CD4-positive, alpha-beta T cell treated with Interleukin-21 for 1 hour (primary cell): ENCODE data around the gene PTPRD.
"Not testable (repeated sequence)": the region's sequence is repeated elsewhere in the genome, so short reads cannot be mapped to it uniquely, and the experiment has no call there.

Source experiments
- DNase-seq: peaks from one replicate; pipeline ENCODE4 v3.0.0-alpha.2; 2020

Gene PTPRD

DNA sequence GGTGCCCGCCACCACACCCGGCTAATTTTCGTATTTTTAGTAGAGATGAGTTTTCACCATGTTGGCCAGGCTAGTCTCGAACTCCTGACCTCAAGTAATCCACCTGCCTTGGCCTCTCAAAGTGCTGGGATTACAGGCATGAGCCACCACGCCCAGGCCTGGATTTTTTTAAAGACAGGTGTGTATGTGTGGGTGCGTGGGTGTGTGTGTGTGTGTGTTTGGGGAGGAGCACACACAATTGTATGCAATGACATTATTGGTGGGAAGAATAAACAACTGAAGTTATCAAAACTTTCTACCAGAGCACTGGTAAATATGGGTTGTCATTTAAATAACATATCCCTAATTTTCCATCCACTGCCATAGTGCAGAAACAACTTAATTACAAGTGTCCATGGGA, 1915.2 kb downstream of the PTPRD start:
- DNase-seq: not testable (repeated sequence)

DNA sequence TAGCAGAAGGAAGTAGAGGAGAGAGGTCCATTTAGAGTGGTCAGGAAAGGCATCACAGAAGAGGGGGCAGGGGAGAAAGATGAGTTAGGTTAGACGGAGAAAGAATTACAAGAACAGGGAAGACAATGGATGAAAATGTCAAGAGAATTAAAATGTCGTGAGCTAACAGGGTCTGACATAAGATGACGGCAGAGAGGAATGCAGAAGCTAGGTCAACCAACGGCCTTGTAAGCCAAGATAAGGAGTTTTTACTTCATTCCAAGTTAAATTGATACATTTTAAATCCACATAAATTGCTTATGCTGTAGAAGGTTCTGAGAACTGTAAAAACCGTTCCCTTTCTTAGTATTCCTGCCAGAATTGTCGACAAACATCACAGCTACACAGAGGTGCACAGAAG, 1916.3 kb downstream of the PTPRD start:
- DNase-seq: no peak

DNA sequence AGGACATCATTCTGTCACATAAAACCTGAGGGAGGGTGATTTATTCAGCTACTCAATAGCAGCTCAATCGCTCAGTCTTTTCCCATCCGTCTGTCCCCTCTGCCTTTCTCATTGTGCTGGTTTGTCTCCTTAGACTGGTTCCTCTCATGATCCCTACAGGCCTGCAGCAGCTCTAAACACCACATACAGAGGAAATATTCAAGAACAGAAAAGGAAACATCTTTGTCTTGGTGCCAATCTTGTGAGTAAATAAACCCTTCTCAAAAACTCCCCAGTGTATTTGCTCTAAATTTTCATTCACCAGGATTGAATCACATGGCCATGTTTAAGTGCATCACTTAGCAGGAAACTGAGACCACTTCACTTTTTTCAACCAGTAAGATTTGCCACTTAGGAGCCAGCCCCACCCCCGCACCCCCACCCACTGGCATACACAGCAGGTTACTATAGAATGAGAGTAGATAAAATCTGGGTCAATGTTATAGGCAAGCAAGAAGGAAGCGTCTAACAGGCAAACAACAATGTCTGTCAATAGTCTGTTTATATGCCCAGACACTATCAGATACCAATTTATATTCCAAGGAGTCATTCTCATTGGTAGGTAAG, 1917.7 kb downstream of the PTPRD start:
- no peak for DNase-seq

DNA sequence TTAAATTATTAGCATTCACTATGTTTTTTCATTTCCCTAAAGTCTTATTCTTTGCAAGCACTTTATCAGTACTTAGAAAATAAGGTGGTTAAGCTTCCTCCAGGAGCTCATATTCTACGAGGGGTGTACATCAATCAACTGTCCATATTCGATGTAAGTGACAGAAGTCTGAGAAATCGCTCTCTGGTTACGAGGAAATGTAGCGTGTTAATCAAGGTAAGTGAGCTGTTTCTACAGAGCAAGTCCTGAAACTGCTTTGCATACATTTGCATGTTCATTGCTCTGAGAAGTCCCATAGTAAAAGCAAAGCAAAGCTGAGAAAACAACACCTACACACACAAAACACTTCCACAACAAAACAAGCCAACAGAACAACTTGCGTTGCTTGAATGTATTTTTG, 1919.3 kb downstream of the PTPRD start:
- no peak for DNase-seq

DNA sequence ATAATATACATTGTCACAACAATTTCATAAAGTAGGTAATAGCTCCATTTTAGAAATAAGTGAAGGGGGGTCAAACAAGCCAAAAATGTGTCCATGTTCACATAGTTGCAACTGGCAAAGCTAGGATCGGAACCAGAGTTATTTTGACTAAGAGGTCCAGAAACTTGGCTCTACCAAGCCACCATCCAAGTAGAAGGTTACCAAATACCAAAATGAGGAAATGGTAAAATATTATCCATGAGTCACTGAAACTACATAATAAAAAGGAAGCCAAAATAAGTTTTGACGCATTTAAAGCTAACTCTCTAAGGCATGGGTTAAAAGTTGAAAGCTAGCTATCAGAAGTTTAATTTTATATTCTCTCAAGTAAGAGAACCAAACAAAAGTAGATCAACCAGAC, 1926.3 kb downstream of the PTPRD start:
- no peak for DNase-seq

DNA sequence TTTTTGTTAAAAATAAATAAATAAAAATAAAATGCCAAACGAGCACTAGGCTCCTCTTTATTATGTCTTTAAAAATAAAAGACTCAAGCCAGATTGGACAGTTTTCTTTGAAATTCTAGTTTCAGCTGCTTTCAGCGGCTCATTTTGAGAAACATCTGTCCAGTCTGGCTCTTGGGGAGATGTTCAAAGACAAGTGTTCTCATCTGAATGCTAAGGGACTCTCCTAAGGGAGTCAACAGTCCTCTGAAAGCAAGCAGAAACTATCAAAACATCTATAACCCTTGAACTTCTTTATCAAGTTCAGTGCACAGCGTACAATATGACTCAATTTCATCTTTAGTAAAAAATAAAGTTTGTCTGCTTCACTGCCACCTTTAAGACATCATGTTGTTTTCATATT, 1927.0 kb downstream of the PTPRD start:
- no peak for DNase-seq

DNA sequence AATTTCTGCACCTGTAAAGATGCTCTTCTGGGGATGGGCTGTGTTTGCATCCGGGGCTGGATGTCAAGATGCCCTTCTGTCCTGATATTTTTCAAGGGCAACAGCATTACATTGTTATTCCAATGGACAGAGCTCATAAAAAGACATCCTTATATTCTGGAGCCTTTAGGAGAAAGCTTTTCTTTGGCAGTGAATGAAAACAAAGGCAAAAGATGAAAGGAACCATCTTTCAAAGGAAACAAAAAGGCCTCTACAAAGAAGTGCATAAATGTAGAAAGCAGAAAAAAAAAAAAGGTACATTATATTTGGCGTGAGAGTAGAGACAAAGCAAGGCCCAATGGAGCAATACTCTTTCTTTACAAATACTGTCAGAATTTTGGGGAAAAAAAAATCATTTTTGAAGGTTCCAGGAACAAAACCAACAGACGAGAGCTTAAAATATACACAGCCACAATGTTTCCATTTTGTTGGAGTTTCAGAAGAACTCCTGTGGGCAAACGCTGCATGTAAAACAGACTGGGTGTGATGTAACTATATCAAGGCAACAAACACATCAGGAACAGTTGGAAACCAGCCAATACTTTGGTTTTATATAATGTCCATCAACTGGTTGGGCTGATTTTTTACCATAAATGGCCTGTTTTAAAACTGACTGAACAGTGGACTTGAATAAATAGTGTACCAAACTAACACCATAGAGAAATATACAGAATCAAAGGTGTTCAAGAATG, 1927.7 kb downstream of the PTPRD start:
- DNase-seq: no peak

DNA sequence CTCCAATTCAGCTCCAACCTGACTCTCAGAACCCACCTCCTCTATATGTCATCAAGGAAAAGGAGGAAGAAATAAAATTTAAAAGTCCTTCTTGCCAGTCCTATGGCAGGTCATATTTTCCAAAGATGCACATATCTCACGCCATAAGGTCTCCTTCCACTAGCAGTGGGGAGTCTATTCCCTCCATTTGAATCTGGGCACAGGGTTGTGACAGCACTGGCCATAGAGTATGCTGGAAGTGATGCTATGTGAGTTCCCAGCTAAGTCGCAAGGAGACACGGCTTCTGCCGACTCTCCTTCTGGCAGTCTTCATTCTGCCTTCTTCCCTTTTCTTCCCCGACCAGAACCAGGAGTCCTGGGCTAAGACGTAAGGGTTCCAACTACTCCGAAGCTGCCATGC, 1929.3 kb downstream of the PTPRD start:
- no peak for DNase-seq

DNA sequence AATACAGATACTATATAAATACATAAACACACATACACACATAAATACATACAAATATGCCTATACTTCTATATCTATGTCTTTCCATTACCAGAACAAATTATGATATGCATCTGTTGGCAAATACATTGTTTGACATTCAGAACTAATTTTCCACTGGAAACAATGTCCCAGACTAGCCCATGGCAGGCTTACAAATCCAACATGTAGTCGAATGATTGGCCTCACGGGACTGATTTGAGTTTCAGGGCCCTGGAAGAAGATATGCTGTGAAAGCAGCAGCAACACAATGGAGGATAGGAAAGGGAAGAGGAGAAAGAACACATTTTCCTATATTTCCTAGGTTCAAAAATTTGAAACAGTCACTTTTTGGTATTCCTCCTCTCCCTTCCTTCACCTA, 1932.1 kb downstream of the PTPRD start:
- no peak for DNase-seq

DNA sequence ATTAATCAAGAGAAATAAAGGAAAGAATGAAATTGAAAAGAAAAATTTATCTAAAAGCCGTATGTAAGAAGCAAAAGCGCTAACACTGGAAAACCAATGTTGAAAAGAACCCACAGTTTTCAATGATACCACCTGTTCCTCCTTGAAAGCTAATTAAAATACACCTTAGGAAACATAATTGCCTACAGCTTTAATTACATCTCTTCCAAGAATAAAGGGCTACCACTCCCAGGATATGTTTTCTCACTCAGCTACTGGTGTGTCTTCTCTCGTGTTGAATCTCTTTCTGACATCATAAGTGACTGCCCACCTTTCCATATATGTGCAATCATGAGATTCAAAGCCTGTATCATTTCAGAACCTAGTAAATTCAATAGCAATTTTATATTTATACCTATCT, 1932.6 kb downstream of the PTPRD start:
- DNase-seq: no peak

DNA sequence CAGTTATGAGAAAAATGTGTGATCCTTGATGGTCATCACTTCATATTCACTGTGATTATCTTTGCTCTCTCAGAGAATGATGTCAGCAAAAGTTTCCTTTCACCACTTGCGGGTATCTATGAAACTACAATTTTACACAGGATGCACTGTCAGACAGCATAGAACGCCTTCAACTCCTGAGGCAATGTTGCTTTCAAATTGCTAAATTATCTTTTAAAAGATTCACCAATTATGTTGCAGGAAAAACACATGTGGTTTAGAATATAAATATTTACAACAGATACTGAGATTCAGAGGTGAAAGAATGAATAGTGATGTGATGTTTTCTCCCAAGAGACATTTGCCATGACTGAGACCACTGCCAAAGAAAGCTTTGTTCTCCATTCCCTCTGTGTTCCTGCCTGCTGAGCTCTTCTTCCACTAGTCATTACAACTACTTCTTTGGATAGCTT, 1933.4 kb downstream of the PTPRD start:
- DNase-seq: no peak

DNA sequence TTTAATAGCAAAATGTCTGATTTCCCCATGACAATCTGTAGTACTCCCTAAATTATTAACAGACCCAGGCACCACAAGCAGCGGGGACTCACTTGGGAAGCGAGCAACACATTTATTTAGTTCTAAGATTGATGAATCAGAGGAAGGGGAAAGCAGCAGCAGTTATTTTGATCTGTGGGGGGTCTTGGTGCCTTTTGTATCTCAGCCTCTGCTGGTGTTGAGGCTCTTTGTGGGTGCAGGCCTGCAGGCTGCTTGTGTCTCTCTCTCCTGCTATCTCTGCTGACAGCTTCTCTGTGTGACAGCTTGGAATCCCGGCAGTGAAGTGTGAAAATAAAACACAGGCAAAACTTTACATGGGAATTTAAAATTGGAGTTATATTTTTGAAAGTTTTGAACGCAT, 1935.1 kb downstream of the PTPRD start:
- no peak for DNase-seq

DNA sequence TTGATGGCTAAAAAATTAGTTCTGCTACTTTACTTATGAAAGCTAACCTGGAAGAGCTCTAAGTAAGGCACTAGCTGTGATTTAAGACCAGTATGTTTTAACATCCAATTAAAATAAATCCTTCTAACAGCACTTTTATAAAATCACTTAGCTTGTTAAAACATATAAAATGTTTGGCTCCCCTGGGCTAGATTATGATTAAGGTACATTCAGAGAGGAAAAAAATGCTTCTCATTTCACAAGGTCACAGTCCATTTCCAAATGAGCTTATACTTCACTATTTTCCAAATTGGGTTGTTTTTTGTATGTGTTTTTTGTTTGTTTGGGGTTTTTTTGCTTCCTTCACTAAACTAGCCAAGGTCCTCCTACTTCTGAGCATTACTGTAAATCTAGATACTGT, 1938.3 kb downstream of the PTPRD start:
- DNase-seq: no peak

DNA sequence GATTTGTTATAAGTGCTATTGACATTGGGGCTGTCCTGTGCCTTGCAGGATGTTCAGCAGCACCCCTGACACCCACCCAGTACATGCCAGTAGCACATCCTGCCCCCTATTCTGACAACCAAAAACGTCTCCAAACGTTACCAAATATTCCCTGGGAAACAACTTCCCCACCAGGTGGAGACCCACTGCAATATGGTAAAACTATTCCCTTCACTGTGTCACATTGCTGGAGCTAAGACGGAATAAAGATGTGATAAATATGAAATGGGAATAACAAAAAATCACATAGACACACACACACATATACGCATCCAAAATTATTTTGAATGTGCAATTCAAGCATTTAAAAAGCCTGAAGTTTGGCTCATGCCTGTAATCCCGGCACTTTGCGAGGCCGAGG, 1939.0 kb downstream of the PTPRD start:
- DNase-seq: no peak

DNA sequence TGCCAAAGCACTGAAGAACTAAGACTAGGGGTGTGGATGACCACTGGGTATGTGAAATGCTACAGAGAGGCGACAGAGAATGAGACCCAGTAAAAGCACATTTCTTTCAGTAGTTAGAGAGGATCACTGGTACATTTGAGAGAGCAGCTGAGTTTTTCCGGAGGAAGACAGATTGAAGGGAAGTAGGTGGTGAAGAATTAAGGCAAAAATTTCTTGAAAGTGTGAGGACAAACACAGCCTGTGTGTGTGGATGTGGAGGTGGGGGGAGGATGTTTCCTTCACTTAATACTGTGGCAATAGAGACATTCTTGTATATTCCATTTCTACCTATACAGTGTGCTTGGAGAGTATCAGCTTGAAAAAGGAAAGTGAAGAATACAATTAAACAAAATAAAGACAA, 1942.1 kb downstream of the PTPRD start:
- no peak for DNase-seq

DNA sequence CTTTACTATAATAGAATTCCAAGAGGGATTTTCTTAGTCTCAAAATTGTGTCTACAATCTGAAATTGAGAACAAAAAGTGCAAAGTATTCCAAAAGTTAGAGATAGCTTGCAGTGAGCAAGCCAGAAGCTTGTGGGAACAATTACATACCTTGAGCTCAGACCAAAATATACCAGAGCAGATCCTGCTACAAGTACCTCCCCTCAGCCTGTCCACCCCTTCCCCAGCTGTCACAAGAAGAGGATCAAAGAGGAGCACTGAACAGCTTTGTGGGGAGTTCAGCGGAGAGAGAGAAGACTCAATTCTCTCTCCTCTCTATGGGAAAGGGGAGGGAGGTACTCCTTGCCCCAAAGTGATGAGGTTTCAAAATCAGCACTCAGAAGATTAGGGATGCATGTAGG, 1944.1 kb downstream of the PTPRD start:
- no peak for DNase-seq

DNA sequence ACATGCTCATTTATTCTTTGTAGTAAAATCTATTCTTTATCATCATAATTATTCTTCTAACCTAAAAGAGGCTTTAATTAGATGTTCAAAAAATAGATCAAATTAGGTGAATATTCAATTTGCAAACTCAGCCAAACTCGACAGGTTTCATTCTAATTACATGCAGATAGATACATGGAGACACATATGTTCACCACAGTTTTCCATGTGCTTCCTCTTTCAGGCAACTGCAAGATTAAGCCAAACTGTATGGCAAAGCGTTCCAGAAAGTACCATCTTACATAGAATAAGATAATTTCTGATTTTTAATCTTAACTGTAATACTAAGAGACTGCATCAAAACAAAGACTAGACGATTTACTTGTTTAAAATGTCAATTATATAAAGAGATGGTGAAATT, 1944.6 kb downstream of the PTPRD start:
- no peak for DNase-seq

DNA sequence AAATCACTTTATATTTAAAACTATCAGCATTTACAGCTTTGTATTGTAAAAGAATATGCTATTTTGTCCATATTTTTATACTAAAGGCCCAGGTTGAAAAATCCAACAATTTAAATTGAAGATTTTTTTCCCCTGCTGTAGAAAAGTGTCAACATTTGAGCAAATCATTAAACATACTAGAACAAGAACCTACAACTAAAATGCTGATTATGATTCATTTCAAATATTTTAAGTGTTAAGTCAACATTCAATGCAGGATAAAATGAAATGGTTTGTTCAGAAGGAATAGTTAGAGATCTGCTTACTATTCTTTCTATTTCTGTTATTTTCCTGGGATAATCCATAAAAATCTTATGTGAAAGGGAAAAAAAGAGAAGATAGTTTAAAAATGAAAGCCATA, 1946.7 kb downstream of the PTPRD start:
- DNase-seq: no peak

DNA sequence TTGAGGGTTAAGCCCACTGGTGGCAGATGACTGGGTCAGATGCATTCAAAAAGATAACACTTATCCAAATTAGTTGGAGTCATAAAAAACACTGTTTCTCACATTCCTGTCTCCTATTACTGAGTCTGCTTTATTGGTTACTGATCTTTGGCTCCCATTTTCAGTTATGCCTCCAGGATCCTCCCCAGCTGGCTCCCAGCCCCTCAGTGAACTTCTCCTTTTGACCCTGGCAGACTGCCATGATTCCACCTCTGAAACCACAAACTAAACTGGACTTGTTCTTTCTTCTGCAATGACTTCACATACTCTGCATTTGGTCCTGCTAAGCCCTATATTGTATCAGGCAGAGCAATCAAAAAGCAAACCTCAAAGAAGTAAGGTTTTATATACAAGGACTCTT, 1952.4 kb downstream of the PTPRD start:
- peak; percentile 13 for DNase-seq

DNA sequence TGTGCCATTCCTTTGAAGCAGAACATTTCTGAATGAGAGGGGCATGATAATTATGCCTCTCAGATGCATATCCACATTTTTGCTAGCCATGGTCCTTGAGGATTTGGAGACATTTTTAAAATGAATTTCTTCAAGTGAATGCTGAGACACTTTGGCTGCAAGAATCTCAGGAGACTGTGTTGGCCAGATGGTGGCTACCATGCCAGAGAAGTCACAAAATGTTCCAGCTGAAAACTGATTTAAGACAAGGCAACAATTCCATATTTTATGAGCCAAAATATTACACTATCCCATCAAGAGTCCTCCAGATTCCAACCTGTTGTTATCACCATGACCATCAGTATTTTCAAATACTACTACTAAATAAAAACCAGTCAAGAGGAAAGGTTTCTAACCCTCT, 1953.7 kb downstream of the PTPRD start:
- DNase-seq: no peak

DNA sequence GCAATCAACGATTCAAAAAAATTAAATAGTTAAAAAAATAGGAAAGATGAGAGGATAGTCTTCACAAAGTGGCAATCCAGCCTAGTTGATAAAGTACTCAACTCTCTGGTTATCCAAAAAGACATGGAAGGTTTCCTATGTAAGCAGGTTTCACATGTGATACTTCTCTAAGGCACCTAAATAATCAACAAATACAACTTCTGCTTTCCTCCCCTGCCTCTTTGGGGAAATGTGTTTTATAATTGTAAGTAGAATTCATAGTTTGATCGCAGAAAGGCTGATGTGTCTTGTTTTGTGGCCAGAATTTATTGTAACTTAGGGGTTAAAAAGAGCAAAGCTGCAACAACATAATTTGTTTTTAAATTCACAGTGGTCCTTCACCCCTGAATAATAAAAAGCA, 1957.7 kb downstream of the PTPRD start:
- DNase-seq: no peak

DNA sequence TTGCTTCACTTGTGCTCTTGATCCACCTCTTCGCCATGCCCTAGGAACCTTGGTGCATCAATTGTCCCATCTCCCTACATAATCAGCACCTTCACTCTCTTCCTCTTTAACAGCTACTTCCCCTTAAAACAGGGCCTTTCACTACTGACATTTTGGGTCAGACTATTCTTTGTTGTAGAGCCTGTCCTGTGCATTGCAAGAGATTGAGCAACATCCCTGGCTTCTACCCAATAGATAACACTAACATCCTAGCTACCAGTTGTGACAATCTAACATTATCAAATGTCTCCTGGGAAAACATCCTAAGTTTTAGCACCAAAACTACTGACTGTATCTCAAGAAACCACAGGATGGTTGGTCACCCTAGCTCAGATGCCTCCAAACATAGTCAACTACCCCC, 1958.9 kb downstream of the PTPRD start:
- no peak for DNase-seq

DNA sequence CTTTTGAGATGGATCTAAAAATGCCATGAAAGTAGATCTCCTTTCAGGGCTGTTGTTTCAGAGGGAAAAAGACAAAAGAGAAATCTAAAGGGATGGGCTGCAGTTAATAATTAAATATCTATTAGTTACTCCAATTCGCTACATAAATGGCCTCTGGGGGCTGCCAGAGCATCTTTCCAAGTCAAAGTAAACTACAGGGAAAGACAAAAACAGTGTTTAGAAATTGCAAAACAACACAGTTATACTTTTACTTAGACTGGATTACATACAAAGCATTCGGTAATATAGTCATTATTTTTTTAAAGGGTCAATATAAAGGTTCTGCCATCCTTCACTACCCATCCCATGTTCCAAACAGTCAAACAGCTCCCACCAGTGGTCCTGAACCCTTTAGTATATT, 1959.7 kb downstream of the PTPRD start:
- no peak for DNase-seq

DNA sequence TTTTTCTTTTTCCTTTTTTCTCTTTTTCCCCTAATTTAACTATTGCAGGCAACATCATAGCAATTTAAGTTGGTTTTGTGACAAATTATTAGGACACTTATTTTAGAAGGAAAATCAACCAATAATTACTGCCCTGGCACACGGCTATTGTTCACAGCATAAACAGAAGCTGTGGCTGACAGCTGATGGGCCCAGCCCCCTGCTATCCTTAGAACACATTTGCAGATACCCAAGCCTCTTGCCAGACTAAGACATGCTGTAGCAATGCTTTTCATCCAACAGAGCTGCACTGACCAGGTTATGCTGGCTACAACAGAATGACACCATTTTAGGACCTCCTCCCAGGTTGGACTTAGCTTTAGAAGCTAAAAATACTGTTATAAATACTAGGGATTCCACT, 1960.5 kb downstream of the PTPRD start:
- DNase-seq: no peak

DNA sequence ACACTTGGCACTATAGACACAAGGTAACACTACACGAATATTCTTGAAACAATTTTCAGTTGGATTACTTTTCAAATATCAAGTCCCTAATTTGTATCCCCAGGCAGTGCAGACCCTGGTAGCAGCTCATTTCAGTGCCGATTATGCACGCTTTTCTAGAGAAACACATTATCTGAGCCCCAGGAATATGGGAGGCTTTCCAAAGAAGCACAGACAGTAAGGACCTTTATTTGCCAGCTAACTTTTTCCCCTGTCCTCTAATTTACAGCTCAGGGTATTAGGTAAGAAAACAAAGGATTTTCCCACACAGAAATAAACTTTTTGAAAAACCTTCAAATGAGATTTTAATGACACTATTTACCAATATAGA, 1961.0 kb downstream of the PTPRD start:
- no peak for DNase-seq
